Measurements from ENCODE around the gene TP53I11.

The TP53I11 gene

DNA sequence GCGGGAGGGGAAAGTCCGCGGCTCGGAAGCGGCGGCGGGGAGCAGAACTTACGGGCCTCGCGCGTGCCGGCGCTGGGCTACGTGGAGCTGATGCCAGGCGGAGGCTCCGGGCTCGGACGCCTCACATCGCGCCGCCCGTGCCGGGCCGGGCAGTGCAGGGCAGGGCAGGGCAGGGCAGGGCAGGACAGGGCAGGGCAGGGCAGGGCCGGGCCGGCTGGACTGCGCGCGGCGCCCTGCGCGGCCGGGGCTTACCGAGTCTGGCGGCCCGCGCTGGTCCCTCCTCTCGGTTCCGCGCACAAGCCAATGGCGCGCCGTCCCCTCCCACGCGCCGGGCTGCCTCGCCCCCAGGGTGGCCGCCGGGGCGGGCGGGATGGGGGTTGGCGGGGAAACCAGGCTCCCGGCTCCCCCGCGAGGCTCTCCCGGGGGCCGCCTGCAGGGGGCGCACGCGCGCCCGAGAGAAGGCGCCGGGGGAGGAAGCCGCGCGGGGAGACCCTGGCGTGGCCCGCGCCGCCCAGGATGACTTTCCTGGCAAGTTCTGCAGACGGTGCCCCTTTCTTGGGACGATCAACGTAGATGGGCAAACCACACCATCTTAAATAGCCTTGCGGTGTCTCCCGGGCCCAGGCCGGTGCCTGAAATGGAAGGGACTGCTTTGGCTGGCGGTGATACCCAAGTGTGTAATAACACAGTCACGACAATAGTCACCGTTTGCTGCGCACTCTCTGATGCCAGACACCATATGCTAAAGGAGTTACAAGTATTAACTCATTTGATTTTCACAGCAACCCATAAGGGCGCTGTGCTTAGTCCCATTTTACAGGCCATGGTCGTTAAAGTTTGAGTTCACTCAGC lies at the start of gene TP53I11:
Gene TP53I11, minus strand, starts transcription at position 259 of the 852 bp plus-strand sequence. CDS start 12,548 bp downstream, outside the sequence.
- peak; percentile 87 for DNase-seq

- no peak for DNase-seq
These were observed 48.4 kb upstream of the TP53I11 start for GRCh38 chr11:44999068-44999467.

DNA sequence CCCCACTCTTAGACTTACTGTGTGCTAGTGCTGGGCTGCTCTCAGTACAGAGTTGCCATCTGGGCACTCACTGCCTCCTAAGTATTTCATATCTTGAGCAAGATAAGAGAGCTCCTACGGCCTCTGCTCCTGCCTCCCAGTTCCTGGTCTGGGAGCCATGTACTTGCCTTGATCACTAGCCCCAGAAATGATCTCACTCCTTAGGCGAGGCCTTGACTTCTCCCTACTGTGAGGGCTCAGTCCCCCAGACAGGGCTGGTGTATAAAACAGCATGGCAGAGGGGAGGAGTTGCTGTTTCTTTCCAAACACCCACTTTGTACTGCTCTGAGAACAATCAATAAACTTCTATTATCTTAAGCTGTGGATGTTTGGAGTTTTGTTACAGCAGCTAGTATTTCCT lies 47.4 kb upstream of the TP53I11 start:
- no peak for DNase-seq

DNA sequence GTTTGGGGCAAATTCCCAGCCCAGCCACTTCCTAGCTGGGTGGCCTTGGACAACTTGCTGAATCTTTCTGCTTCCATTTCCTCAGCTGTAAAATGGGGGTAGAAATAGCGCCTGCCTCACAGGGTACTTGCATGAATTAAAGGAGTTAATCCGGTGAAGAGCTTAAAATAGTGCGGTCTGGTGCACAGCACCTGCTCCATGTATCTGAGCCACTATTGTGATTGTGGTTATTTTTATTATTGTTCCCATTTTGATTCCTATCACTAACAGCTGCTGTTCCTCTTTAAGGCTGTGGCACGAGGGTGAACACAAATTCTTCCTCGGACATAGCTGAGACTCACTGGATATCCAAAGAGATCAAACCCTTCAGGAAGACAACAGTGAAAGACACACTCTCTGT lies 46.9 kb upstream of the TP53I11 start:
- DNase-seq, result no peak

- no peak for DNase-seq
These were observed 44.1 kb upstream of the TP53I11 start for GRCh38 chr11:44994753-44995152.

GRCh38 chr11:44993971-44994704 lies 43.5 kb upstream of the TP53I11 start:
- DNase-seq, result peak; percentile 35

DNA sequence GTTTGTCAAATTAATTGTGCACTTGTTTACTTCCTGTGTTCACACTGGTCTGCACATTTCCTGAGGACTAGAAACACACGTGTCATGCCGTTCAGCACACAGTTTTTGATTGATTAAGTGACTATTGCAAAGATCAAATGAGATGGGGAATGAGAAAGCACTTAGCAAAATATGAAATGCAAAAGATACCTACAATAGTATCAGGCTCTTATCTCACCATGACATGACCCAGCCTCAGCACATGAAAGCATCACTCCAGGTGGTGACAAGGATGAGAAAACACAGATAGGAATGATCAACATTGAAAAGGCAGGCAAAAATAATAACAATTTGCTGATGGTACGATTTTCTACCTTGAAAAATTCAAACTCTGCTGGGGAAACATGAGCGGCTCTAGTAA lies 42.1 kb upstream of the TP53I11 start:
- DNase-seq, result no peak

DNA sequence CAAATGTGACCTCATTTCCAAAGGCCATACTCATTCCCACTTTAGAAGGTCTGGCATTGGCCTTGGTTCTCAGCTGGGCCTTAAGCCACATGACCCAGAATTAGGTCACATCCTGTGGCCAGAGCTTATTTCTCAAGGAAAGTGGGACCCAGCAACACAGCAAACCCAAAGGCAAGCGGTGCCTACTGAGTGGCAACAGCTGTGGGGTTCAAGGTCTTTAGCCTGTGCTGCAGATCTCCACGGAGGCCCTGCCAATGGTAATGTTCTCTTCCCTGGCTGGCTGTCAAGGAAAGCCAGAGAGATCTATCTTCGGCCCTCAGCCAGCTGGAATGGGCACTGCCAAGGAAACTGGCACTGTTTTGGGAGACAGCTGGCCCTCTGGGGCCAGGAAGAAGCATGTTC lies 41.5 kb upstream of the TP53I11 start:
- peak; percentile 22 for DNase-seq

DNA sequence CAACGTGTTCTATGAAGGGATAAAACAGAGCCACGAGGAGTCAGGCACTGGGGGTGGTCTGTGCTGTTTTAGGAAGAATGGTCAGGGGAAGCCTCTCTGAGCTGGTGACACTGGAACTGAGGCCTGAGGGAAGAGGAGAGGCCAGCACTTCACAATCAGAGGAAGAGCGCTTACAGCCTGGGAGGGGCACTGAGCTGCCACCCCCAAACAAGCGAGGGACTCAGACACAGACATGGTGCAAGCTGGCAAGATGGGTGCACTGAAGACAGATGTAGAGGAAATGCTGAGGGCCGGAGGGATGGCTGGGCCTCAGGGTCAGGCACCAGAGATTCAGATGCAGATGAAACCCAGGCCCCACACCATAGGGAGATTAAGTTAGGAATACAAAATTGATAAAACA lies 40.0 kb upstream of the TP53I11 start:
- DNase-seq, result no peak

DNA sequence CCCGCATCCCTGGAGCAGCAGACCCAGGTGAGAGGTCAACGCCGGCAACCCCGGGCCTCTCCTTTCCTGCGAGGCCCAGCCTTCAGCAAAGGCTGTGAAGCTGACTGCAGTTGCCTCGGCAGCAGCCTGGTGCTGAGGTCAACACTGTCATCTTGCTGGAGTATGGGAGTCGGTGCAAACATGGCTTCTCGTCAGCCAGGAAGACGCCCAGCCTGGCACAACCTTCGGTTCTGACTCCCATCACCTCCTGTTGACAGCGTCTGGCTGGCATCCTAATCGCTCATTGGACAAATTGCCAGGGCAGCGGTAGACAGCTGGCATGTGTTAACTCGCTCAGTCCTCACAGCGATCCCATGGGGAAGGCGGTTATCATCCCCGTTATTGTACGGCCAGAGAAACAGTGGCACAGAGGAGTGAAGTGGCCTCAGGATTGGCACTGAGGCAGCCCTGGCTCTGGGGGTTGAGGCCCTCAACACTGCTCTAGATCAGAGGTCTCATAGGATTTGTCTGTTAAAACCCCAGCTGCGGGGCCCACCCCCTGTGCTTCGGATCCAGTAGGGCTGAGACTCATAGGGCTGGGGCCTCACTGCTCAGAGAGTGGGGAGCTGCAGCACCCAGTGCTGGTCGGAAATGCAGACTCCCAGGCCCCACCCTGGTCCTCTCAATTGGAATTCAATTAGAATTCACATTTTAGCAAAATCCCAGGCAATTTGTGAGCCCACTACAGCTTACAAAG lies 39.3 kb upstream of the TP53I11 start:
- DNase-seq, result peak; percentile 50

DNA sequence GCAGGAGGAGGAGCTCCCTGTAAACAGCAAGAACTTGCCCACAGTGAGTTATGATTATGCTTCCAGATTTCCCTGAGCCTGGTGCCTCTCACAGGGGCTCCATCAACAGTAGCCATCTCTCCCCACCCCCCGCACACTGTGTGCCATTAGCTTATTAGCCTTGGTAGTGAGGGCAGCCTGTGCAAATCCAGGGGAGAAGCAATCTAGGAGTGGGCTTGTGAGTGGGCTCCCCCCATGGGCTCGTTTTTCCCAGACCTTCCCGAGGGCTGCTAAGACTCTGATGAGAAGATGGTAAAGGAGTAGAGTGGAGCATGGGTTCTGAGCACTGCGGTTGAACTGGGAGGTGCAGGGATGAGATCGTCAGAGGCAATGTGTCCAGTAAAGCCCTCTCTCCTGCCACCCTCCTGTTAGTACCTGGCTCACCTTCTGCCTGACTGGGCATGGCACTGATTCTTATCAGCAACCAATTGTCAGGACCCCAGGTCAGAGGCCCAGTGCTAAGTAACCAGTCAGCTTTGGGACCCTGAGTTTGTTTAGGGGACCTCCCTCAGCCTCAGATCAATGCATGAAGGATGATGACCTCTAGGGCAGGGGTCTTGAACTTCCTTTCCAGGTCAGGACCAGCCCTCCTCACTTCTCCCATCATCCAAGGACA lies 38.4 kb upstream of the TP53I11 start:
- DNase-seq, result peak; percentile 33

DNA sequence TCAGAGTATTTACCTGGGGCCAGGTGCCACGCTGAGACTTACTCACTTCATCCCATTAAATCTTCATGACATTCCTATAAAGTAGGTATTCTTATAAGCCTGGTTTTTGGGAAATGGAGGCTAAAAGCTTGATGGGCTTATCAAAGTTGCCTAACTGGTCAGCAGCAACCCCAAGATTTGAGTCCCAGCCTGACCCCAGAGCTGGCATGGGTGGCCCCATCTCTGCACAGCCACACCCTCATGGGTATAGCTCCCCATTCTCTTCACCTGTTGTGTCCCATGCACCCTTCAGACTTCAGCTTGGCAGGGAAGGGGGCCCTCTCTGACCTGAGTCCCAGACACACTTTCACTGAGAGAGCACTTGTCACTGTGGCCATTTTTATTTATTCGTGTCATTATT lies 37.4 kb upstream of the TP53I11 start:
- DNase-seq, result peak; percentile 23

DNA sequence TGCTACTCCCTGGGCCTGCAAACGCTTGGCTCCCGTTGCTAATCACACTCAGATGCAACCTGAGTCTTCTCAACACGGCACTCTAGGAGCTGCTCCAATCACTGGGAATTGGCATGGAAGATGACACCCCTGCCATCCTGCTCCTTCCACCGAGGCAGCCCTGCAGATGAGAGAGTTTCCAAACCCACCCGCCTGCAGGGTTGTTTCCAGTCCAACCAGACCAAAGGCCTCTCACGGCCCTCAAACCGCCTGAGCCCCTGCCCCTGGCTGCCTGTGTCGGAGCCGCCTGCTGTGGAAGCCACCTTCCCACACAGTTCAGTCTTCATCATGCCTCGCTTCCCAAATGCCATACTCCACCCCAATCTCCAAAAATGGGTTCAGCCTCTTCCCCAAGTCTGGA lies 36.8 kb upstream of the TP53I11 start:
- peak; percentile 38 for DNase-seq

DNA sequence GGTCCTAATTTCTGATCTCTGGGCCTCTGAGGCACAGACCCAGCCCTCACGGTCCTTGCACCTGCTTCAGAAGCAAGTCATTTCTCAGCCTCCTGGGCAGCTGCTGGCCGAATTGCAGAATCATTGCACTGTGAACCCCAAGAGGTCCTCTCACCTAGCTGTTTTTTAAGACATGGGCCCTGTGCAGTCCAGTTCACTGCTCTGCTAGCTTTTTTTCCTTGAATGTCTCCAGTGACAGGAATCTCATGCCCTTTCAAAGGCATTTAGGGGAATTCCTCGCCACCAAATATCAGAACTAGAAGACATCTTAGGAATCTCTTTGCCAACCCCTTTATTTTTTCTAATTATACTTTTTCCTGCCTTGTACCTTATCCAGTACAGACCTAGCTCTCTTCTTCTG lies 35.6 kb upstream of the TP53I11 start:
- no peak for DNase-seq

DNA sequence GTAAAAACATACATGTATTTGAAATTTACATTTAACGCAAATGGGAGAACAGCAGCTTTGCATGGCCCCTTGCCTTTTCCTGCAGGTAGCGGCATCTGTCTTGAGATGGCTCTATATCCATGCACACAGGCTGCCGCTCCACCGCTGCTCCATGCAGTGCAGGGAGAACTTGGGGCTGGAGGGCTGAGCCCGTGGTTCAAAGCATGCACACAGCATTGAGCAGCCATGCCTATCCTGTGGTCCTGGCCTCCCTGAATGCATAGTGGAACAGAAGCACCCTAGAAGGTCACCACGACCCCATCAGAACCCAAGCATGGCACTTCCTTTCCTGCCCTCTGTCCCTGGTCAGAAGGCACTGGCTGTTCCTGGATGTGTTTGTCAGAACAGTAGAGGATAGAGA lies 35.0 kb upstream of the TP53I11 start:
- DNase-seq, result peak; percentile 43

DNA sequence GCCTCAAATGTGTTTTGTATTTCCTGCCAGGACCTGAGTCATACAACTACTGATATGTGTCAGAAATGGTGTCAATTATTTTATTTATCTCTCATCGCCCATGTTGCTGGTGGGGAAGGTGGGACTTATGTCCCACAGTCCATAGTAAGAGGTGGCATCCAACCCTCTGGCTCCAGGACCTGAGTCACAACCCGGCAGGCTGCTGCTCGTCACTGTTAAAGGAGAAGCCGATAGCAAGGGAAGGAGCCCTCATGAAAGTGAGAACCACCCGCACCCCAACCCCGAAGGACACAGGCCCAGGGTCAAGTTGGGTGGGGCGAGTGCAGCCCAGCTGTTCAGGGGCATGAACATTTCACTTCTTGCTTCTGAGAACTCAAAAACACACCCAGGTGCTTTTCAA lies 33.1 kb upstream of the TP53I11 start:
- peak; percentile 6 for DNase-seq

- DNase-seq, result no peak
These were observed 31.9 kb upstream of the TP53I11 start for GRCh38 chr11:44982496-44983062.

GRCh38 chr11:44980533-44981427 lies 30.1 kb upstream of the TP53I11 start:
- no peak for DNase-seq

DNA sequence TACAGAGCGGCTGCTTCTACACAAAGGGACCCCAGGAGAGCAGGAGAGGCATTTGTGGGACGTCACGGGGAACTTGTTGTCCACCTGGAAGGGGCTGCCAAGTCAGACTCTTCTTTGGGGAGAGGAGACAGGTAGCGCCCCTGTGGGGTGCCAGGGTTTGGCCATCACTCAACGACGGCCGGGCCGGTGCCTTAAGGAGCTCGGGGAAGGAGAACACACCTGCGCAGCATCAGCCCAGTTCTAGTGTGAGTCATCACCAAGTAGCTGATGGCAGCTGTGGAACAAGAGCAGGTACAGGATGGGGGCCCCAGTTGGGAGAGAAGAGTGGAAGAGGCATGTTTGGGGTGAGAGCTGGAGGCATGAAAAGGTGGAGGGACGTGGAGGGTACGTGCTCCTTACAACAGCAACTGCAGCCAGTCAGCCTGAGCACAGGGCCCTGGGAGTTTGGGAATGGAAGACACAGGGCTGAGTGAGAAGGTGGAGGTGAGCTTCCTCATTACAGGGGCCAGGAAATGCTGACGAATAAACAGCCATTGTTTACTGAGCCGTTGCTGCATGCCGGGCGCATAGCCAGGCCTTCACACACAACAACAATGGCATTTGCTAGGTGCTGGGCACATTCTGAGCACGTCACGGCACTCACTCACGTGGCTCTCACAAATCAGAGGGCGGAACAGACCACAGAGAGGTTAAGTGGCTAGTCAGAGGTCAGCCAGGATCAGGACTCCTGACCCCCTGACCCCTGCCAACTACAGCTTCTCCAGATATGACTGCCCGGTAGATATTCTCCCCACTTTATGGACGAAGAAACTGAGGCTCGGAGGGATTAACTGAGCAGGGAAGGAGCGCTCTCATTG lies 29.1 kb upstream of the TP53I11 start:
- DNase-seq, result peak; percentile 70

DNA sequence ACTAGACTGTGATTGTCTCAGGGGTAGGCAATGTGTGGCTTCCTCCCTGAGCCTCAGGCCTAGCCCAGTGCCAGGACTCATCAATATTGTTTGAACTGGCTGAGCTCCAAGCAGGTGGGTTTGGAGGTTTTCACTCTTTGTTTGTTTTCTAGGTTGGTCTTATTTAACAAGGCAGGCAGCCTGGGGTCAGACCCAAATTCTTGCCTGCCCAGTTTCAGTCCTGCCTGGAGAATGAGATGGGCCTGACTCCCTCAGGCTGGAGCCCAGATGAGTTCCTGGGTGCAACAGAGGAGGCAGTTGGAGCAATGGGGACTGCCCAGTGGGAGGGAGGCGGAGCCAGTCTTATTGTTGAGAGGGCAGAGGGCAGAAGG lies 28.3 kb upstream of the TP53I11 start:
- DNase-seq, result no peak

Measured in islet precursor cell (in vitro differentiated cells).